Endothelial cell (in vitro differentiated cells): ENCODE results near the gene SRGN. TPM values are rescaled to one million over a fixed set of nuclear protein-coding genes. Genes with fewer than 3 reads are reported as not detected.

Source experiments
- DNase-seq: peaks from one replicate; pipeline ENCODE4 v3.0.0; 2021; ENCODE audit warnings: low spot score
- H3K27ac Mint-ChIP-seq: one replicate; pipeline ENCODE4 v1.8.0; 2021; ENCODE audit warnings: mixed read lengths, inconsistent platforms; ENCODE audit not compliant: unreplicated experiment
- H3K27me3 Mint-ChIP-seq: one replicate; pipeline ENCODE4 v1.8.0; 2021; ENCODE audit warnings: mild to moderate bottlenecking, moderate library complexity, mixed read lengths, inconsistent platforms; ENCODE audit not compliant: unreplicated experiment
- H3K36me3 Mint-ChIP-seq: one replicate; pipeline ENCODE4 v1.8.0; 2021; ENCODE audit warnings: mild to moderate bottlenecking, low read depth, mixed read lengths, inconsistent platforms; ENCODE audit not compliant: unreplicated experiment
- H3K4me1 Mint-ChIP-seq: one replicate; pipeline ENCODE4 v1.8.0; 2021; ENCODE audit warnings: mild to moderate bottlenecking, mixed read lengths, inconsistent platforms; ENCODE audit not compliant: unreplicated experiment
- H3K4me3 Mint-ChIP-seq: one replicate; pipeline ENCODE4 v1.8.0; 2021; ENCODE audit warnings: mild to moderate bottlenecking, mixed read lengths, inconsistent platforms; ENCODE audit not compliant: unreplicated experiment
- H3K9me3 Mint-ChIP-seq: one replicate; pipeline ENCODE4 v1.8.0; 2021; ENCODE audit warnings: mixed read lengths, inconsistent platforms; ENCODE audit not compliant: unreplicated experiment
- total RNA-seq: library from RNA; stranded (reverse); fragmentation: NEBNext Ultra II Directional; extraction: Animal tissue kit (Norgen Biotek cat#: 25700); gene quantifications from one replicate; pipeline ENCODE4 v1.2.1, GENCODE V29; 2021; ENCODE audit not compliant: unreplicated experiment
- TF ChIP-seq, protein P1 (sequence below): fragments of 200-600 bp; sonication (generic); IDR thresholded peaks from one replicate; pipeline ENCODE4 v1.5.0; 2021; ENCODE audit warnings: antibody characterized with exemption; ENCODE audit not compliant: unreplicated experiment

SRGN gene
- total RNA-seq, 1 donor from 2014 or later, result 4.7 TPM

DNA sequence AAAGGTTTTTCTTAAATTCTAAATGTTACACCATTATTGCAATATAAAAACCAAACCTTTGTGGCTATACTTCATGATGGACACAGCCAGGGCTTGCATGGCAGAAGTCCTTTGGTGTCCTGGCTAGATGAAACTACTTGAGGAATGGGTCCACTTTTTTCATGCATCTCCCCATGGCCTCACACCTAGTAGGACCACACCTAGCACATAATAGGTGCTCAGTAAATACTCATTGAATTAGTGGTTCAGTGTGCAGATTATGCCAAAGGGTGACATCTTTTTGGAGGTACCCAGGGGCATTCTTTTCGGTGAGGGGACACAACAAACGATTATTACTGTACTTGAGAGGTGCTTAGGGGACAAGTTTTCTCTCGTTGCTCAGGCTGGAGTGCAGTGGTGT lies 20.7 kb upstream of the SRGN start:
- no peaks in the 10 kb centered on the region for H3K27me3 Mint-ChIP-seq
- peaks cover 21% of the 10 kb centered on the region for H3K4me1 Mint-ChIP-seq
- TF ChIP-seq, protein P1, sequence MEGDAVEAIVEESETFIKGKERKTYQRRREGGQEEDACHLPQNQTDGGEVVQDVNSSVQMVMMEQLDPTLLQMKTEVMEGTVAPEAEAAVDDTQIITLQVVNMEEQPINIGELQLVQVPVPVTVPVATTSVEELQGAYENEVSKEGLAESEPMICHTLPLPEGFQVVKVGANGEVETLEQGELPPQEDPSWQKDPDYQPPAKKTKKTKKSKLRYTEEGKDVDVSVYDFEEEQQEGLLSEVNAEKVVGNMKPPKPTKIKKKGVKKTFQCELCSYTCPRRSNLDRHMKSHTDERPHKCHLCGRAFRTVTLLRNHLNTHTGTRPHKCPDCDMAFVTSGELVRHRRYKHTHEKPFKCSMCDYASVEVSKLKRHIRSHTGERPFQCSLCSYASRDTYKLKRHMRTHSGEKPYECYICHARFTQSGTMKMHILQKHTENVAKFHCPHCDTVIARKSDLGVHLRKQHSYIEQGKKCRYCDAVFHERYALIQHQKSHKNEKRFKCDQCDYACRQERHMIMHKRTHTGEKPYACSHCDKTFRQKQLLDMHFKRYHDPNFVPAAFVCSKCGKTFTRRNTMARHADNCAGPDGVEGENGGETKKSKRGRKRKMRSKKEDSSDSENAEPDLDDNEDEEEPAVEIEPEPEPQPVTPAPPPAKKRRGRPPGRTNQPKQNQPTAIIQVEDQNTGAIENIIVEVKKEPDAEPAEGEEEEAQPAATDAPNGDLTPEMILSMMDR, result no peak
- H3K9me3 Mint-ChIP-seq, result no peaks in the 10 kb centered on the region
- H3K4me3 Mint-ChIP-seq, result no peak overlapping the region
- no peak for DNase-seq
- H3K36me3 Mint-ChIP-seq, result no peaks in the 10 kb centered on the region
- H3K27ac Mint-ChIP-seq, result no peak overlapping the region

DNA sequence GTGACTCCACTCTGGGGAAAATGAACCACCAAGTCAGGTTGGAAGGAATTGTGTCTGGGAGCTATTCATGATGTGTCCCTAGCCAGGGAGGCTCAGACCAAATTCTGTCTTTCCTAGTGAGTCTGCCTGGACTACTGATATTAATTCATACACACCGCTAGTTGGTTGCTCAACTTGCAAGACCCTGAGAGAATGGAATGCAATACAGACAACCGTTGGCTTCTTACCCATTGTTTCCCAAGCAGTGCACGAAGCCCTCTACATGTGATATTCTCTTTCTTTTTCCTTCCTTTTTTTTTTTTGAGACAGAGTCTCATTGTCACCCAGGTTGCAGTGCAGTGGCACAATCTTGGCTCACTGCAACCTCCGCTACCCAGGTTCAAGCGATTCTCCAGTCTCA lies 19.4 kb upstream of the SRGN start:
- Mint-ChIP-seq H3K4me1 (peaks cover 27% of the 10 kb centered on the region), H3K9me3 (no peaks in the 10 kb centered on the region), H3K36me3 (no peaks in the 10 kb centered on the region), H3K4me3 (no peak overlapping the region), H3K27ac (no peak overlapping the region), H3K27me3 (peaks cover 2% of the 10 kb centered on the region)
- TF ChIP-seq, protein P1, result no peak
- DNase-seq, result no peak

DNA sequence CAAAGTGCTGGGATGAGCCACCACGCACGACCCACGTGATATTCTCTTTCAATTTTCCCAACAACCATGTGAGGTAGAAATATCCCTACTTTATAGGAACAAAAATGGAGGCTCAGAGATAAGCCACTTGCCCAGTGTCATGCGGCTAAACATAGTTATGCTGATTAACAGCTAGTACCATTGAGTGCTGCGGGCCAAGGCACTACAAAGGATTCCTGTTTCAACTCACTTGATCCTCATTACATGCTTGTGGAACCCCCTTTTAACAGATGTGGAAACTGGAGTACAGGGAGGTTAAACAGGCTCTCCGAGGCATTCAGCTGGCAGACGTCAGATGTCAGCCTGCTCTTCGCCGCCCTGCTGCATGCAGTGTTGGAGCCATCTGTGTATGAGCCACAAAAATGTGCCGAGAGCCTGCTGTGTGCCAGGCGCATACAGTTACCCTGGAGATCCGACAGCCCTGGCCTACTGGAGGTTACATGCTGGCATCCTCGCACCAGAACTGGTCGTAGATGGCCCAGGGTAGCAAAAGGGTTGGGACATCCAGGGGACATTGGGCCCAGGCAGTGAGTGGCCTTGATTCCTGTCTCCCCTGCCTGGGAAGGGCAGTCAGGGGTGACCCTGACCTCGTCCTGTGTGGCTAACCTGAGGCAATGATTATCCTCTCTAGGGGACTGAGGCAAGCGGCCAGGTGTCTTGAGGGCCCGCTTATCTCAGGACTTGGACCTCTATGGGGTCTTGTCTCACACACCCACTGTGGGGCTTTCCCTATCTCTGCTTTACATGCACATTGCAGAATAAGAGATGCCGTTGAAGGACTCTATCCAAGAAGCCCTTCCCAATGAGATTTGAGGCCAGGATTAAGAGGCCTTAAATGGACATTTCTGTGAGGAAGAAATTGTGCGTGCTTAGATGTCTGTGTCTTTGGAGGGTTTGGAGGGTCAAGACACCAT lies 18.5 kb upstream of the SRGN start:
- Mint-ChIP-seq H3K27ac (no peak overlapping the region), H3K4me3 (no peak overlapping the region), H3K36me3 (no peaks in the 10 kb centered on the region), H3K4me1 (peaks cover 30% of the 10 kb centered on the region), H3K27me3 (peaks cover 2% of the 10 kb centered on the region), H3K9me3 (no peaks in the 10 kb centered on the region)
- TF ChIP-seq, protein P1, result no peak
- DNase-seq, result no peak

DNA sequence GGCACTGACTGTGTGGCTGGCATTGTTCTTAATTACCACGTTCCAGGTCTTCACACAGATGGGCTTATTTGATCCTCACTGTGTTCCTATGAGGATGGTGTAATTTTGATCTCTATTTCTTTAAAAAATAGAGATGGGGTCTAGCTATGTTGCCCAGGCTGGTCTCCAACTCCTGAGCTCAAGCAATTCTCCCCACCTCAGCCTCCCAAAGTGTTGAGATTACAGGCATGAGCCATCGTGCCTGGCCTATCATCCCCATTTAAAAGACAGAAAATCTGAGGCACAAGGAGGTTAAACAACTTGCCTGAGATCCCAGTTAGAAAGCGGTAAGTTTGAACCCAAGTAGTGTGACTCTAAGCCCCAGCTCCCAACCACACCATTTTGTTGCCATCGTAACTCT lies 17.0 kb upstream of the SRGN start:
- H3K36me3 Mint-ChIP-seq, result no peaks in the 10 kb centered on the region
- TF ChIP-seq, protein P1, result no peak
- no peak overlapping the region for H3K4me3 Mint-ChIP-seq
- H3K27me3 Mint-ChIP-seq, result peaks cover 2% of the 10 kb centered on the region
- peaks cover 23% of the 10 kb centered on the region for H3K4me1 Mint-ChIP-seq
- no peak overlapping the region for H3K27ac Mint-ChIP-seq
- no peaks in the 10 kb centered on the region for H3K9me3 Mint-ChIP-seq
- DNase-seq, result no peak

DNA sequence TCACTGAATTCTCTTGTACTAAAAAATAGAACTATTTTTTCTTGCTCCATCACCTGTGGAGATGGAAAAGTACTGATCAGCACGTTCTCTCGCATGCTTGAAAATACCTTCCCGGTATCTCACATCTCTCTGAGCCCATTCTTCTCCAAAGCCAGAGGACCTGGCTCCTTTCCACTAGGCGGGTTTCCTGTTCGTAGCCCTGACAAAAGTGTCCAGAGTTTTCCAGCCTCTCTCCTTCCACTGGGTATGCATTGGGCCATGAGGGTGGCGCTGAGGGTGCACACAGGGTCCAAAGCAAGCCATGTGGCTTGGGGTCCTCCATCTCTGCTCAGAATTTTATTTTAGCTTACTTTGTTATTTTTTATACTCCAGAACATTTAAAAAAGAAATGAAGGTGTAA lies 16.3 kb upstream of the SRGN start:
- no peak for DNase-seq

More for the DNA sequence above, 16.3 kb upstream of the SRGN start:
- H3K36me3 Mint-ChIP-seq, result no peaks in the 10 kb centered on the region
- TF ChIP-seq, protein P1, result no peak
- H3K4me1 Mint-ChIP-seq, result peaks cover 23% of the 10 kb centered on the region
- H3K9me3 Mint-ChIP-seq, result no peaks in the 10 kb centered on the region
- peak overlapping the region; percentile 9 for H3K27ac Mint-ChIP-seq
- H3K4me3 Mint-ChIP-seq, result no peak overlapping the region
- H3K27me3 Mint-ChIP-seq, result peaks cover 2% of the 10 kb centered on the region
